ENCODE results near the gene GPR37. TPM values are rescaled to one million over a fixed set of nuclear protein-coding genes. Genes with fewer than 3 reads are reported as not detected.

GPR37 gene
- total RNA-seq, 1 donor from 2014 or later, result 0.98 TPM

GRCh38 chr7:124810605-124811004, 45.0 kb upstream of the GPR37 start:
- intact Hi-C loops (cut with DNase I), result no loop called here
- no peak for DNase-seq (ENCODE audit: extremely low spot score in 2 of 2)
- Histone ChIP-seq H3K9me3 (no peaks in the 10 kb centered on the region), H3K27me3 (no peaks in the 10 kb centered on the region), H3K4me3 (no peak overlapping the region), H3K4me1 (no peaks in the 10 kb centered on the region), H3K27ac (no peak overlapping the region), H3K36me3 (no peaks in the 10 kb centered on the region)
- TF ChIP-seq POLR2AphosphoS5 (IDR thresholded peaks at IDR 0.05; ENCODE audit: insufficient read depth in 1 of 2, low read depth in 1 of 2) (no peak), POLR2A (IDR thresholded peaks at IDR 0.05) (no peak), CTCF (IDR thresholded peaks at IDR 0.05) (no peak)

GRCh38 chr7:124808206-124808605, 42.6 kb upstream of the GPR37 start:
- intact Hi-C loops (cut with DNase I), result no loop called here
- TF ChIP-seq POLR2AphosphoS5 (IDR thresholded peaks at IDR 0.05; ENCODE audit: insufficient read depth in 1 of 2, low read depth in 1 of 2) (no peak), CTCF (IDR thresholded peaks at IDR 0.05) (no peak), POLR2A (IDR thresholded peaks at IDR 0.05) (no peak)
- H3K9me3 ChIP-seq, result no peaks in the 10 kb centered on the region
- no peak overlapping the region for H3K4me3 ChIP-seq
- H3K36me3 ChIP-seq, result no peaks in the 10 kb centered on the region
- H3K4me1 ChIP-seq, result no peaks in the 10 kb centered on the region
- no peak for DNase-seq (ENCODE audit: extremely low spot score in 2 of 2)
- H3K27me3 ChIP-seq, result no peaks in the 10 kb centered on the region
- no peak overlapping the region for H3K27ac ChIP-seq

- Histone ChIP-seq H3K9me3 (no peaks in the 10 kb centered on the region), H3K36me3 (no peaks in the 10 kb centered on the region), H3K27me3 (no peaks in the 10 kb centered on the region), H3K4me3 (no peak overlapping the region), H3K27ac (no peak overlapping the region), H3K4me1 (no peaks in the 10 kb centered on the region)
- TF ChIP-seq POLR2A (IDR thresholded peaks at IDR 0.05), result no peak
- TF ChIP-seq CTCF (IDR thresholded peaks at IDR 0.05), result no peak
- TF ChIP-seq POLR2AphosphoS5 (IDR thresholded peaks at IDR 0.05; ENCODE audit: insufficient read depth in 1 of 2, low read depth in 1 of 2), result no peak
- DNase-seq (ENCODE audit: extremely low spot score in 2 of 2), result no peak
- intact Hi-C loops (cut with DNase I), result no loop called here
Measured at GRCh38 chr7:124801330-124801895, 35.8 kb upstream of the GPR37 start.

GRCh38 chr7:124800386-124800785, 34.8 kb upstream of the GPR37 start:
- Histone ChIP-seq H3K36me3 (no peaks in the 10 kb centered on the region), H3K4me1 (no peaks in the 10 kb centered on the region), H3K27me3 (no peaks in the 10 kb centered on the region), H3K9me3 (no peaks in the 10 kb centered on the region), H3K27ac (no peak overlapping the region), H3K4me3 (no peak overlapping the region)
- intact Hi-C loops (cut with DNase I), result no loop called here
- TF ChIP-seq POLR2A (IDR thresholded peaks at IDR 0.05), result no peak
- TF ChIP-seq CTCF (IDR thresholded peaks at IDR 0.05), result no peak
- TF ChIP-seq POLR2AphosphoS5 (IDR thresholded peaks at IDR 0.05; ENCODE audit: insufficient read depth in 1 of 2, low read depth in 1 of 2), result no peak
- DNase-seq (ENCODE audit: extremely low spot score in 2 of 2), result no peak

- Histone ChIP-seq H3K4me3 (no peak overlapping the region), H3K27ac (no peak overlapping the region), H3K36me3 (no peaks in the 10 kb centered on the region)
Measured at GRCh38 chr7:124799448-124799847, 33.9 kb upstream of the GPR37 start.

More at GRCh38 chr7:124799448-124799847, 33.9 kb upstream of the GPR37 start:
- Histone ChIP-seq H3K4me1 (no peaks in the 10 kb centered on the region), H3K27me3 (no peaks in the 10 kb centered on the region), H3K9me3 (no peaks in the 10 kb centered on the region)
- intact Hi-C loops (cut with DNase I), result no loop called here
- no peak for DNase-seq (ENCODE audit: extremely low spot score in 2 of 2)
- TF ChIP-seq CTCF (IDR thresholded peaks at IDR 0.05), result no peak

Measured in vagina (tissue), 2 donors.